OCI-LY7 (cell line): Measurements from ENCODE around the gene TRPM8. TPM values are rescaled to one million over a fixed set of nuclear protein-coding genes. Genes with fewer than 3 reads are reported as not detected.

ENCODE experiments used
- BruUV-seq: library from RNA; stranded (reverse); fragments of 400-500 nt; replicated peaks from 2 replicates; lab custom pipeline; 2021; lab: Mats Ljungman, UMichigan
- CTCF ChIA-PET: fragments of 300-600 bp; sonication (Branson Sonifier 250); formaldehyde crosslinking; loops from one replicate; lab custom pipeline; 2022; ENCODE audit warnings: antibody characterized with exemption; ENCODE audit not compliant: unreplicated experiment; lab: Charles Lee
- POLR2A ChIA-PET: fragments of 300-600 bp; sonication (Branson Sonifier 250); formaldehyde crosslinking; loops from one replicate; lab custom pipeline; 2022; ENCODE audit warnings: antibody characterized with exemption; lab: Charles Lee
- DNase-seq: peaks from one replicate; pipeline ENCODE4 v3.0.0-alpha.2; 2015; ENCODE audit warnings: low spot score
- H2AFZ ChIP-seq: fragments of 200-600 bp; sonication (generic), shearing (Covaris generic); 2 replicates; pipeline ENCODE4 v1.6.1; 2014; ENCODE audit warnings: mild to moderate bottlenecking, antibody characterized with exemption, low read length, moderate library complexity
- H3K27ac ChIP-seq: fragments of 200-600 bp; sonication (generic); 2 replicates; pipeline ENCODE4 v1.5.1; 2014; ENCODE audit warnings: mixed run types, low read depth, mild to moderate bottlenecking, moderate library complexity, low read length, inconsistent platforms; ENCODE audit not compliant: poor library complexity, severe bottlenecking
- H3K36me3 ChIP-seq: fragments of 200-600 bp; sonication (generic); 2 replicates; pipeline ENCODE4 v1.6.1; 2014; ENCODE audit warnings: mild to moderate bottlenecking, antibody characterized with exemption, low read length, moderate library complexity, mixed read lengths; ENCODE audit not compliant: insufficient read depth
- H3K4me1 ChIP-seq: fragments of 200-600 bp; sonication (generic); 2 replicates; pipeline ENCODE4 v1.5.1; 2014; ENCODE audit warnings: mild to moderate bottlenecking, low read length; ENCODE audit not compliant: insufficient read depth, poor library complexity, severe bottlenecking
- H3K4me2 ChIP-seq: fragments of 200-600 bp; sonication (generic); 2 replicates; pipeline ENCODE4 v1.6.1; 2014; ENCODE audit warnings: mild to moderate bottlenecking, low read length
- H3K4me3 ChIP-seq: fragments of 200-600 bp; sonication (generic); 2 replicates; pipeline ENCODE4 v1.5.1; 2014; ENCODE audit warnings: mild to moderate bottlenecking, low read depth, low read length; ENCODE audit not compliant: poor library complexity, severe bottlenecking
- H3K79me2 ChIP-seq: fragments of 200-600 bp; sonication (generic); 2 replicates; pipeline ENCODE4 v1.6.1; 2016; ENCODE audit warnings: low read depth, mild to moderate bottlenecking, low read length, moderate library complexity, mixed read lengths; ENCODE audit not compliant: insufficient read depth
- H3K9me2 ChIP-seq: fragments of 200-600 bp; sonication (generic); 2 replicates; pipeline ENCODE4 v1.6.1; 2016; ENCODE audit warnings: mild to moderate bottlenecking, low read length, mixed read lengths; ENCODE audit not compliant: insufficient read depth
- H3K9me3 ChIP-seq: fragments of 200-600 bp; sonication (generic); 2 replicates; pipeline ENCODE4 v1.6.1; 2014; ENCODE audit warnings: mild to moderate bottlenecking, mixed run types, low read length, mixed read lengths
- H4K20me1 ChIP-seq: fragments of 200-600 bp; sonication (generic); 2 replicates; pipeline ENCODE4 v1.6.1; 2014; ENCODE audit warnings: mild to moderate bottlenecking, antibody characterized with exemption, low read length, moderate library complexity, mixed read lengths; ENCODE audit not compliant: insufficient read depth
- CTCF ChIP-seq: fragments of 200-600 bp; sonication (generic); conservative IDR thresholded peaks from 2 replicates; pipeline ENCODE4 v1.5.1; 2014; ENCODE audit warnings: mild to moderate bottlenecking, antibody characterized with exemption, low read length, moderate library complexity, mixed read lengths
- EZH2phosphoT487 ChIP-seq: fragments of 200-600 bp; sonication (generic); IDR thresholded peaks from 2 replicates; pipeline ENCODE4 v1.6.1; 2018; ENCODE audit warnings: low read depth, borderline replicate concordance, mild to moderate bottlenecking, mixed run types, antibody characterized with exemption, low read length, moderate library complexity, mixed read lengths
- intact Hi-C: fragments of 100-400 bp; cut with micrococcal nuclease; formaldehyde crosslinking; loops from one replicate; pipeline ENCODE4 v1.10.0; 2022; ENCODE audit not compliant: unreplicated experiment
- total RNA-seq, 2 experiments: library from RNA; depleted of rRNA in 1 of 2; stranded (reverse); fragments of >200 nt in 1 of 2; shearing (Covaris generic) in 1 of 2; gene quantifications; 2 replicates each; pipeline ENCODE4 v1.2.3, GENCODE V29; 2014 to 2022

Gene TRPM8
- total RNA-seq, 2 experiments from 2014 or later: not detected

DNA sequence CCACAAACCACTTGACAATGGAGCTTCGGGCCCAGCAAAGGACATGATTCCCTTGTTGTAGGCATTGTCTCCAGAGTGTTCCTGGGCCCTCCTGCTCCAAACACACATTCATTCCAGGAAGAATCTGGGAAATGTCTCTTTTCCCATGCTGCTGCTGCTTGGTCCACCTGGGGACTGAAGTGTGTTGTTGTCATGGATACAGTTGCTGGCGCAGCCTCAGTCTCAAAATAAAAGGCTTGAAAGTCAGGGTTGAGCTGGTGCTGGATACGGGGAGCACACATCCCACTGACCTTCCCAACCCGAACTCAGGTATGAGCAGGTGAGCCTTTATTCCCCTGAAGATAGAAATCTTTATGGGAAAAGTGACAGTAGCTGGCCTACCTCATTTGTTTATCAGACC, 102.7 kb downstream of the TRPM8 start:
- H3K4me2 ChIP-seq: no peak overlapping the region
- H2AFZ ChIP-seq: no peak overlapping the region
- no peak overlapping the region for H3K4me3 ChIP-seq
- H3K4me1 ChIP-seq: no peaks in the 10 kb centered on the region
- intact Hi-C loops: no loop called here
- no TSS peak for BruUV-seq
- POLR2A ChIA-PET: no interaction called here
- no peaks in the 10 kb centered on the region for H4K20me1 ChIP-seq
- no peak overlapping the region for H3K27ac ChIP-seq
- no peaks in the 10 kb centered on the region for H3K9me3 ChIP-seq
- DNase-seq: no peak
- no peaks in the 10 kb centered on the region for H3K9me2 ChIP-seq
- no peak for TF ChIP-seq EZH2phosphoT487
- no peak for TF ChIP-seq CTCF
- H3K36me3 ChIP-seq: no peaks in the 10 kb centered on the region
- CTCF ChIA-PET: no interaction called here
- no peaks in the 10 kb centered on the region for H3K79me2 ChIP-seq

- Histone ChIP-seq H3K79me2 (no peaks in the 10 kb centered on the region), H4K20me1 (no peaks in the 10 kb centered on the region), H3K9me3 (no peaks in the 10 kb centered on the region), H3K4me2 (no peak overlapping the region), H3K36me3 (no peaks in the 10 kb centered on the region), H3K9me2 (no peaks in the 10 kb centered on the region), H3K27ac (no peak overlapping the region), H2AFZ (no peak overlapping the region), H3K4me1 (no peaks in the 10 kb centered on the region), H3K4me3 (no peak overlapping the region)
- intact Hi-C loops: no loop called here
- no peak for TF ChIP-seq CTCF
- no peak for TF ChIP-seq EZH2phosphoT487
- POLR2A ChIA-PET: no interaction called here
- CTCF ChIA-PET: no interaction called here
- no peak for DNase-seq
- no TSS peak for BruUV-seq
These were observed 103.2 kb downstream of the TRPM8 start for GRCh38 chr2:234020332-234020731.

- intact Hi-C loops: no loop called here
- Histone ChIP-seq H3K27ac (no peak overlapping the region), H3K9me3 (no peaks in the 10 kb centered on the region), H3K4me2 (no peak overlapping the region), H3K4me3 (no peak overlapping the region), H3K36me3 (no peaks in the 10 kb centered on the region), H2AFZ (no peak overlapping the region), H3K79me2 (no peaks in the 10 kb centered on the region), H4K20me1 (no peaks in the 10 kb centered on the region), H3K4me1 (no peaks in the 10 kb centered on the region), H3K9me2 (no peaks in the 10 kb centered on the region)
- POLR2A ChIA-PET: no interaction called here
- CTCF ChIA-PET: no interaction called here
- no peak for TF ChIP-seq CTCF
- TF ChIP-seq EZH2phosphoT487: no peak
- no TSS peak for BruUV-seq
- no peak for DNase-seq
These were observed 105.3 kb downstream of the TRPM8 start for GRCh38 chr2:234022424-234022823.
